Airway epithelial cell (primary cell): Measurements from ENCODE around the gene EFCAB5. TPM values are rescaled to one million over a fixed set of nuclear protein-coding genes. Genes with fewer than 3 reads are reported as not detected.

ENCODE experiments used
- total RNA-seq: library from RNA; depleted of rRNA; stranded (reverse); fragments of >200 nt; gene quantifications from 2 replicates; pipeline ENCODE4 v1.2.3, GENCODE V29; 2015

The EFCAB5 gene
- 0.07 TPM in 1 of 2 replicates, not detected in the other for total RNA-seq

GRCh38 chr17:29941334-29941733 is at the start of gene EFCAB5:
Gene EFCAB5, plus strand, starts transcription at chr17:29941634. Its CDS starts 163 bp downstream, at chr17:29941797.

GRCh38 chr17:29929533-29930408 is 11.7 kb upstream of the EFCAB5 start, which contains the start of gene SSH2:
Gene SSH2, minus strand, starts transcription at chr17:29930228. Its CDS starts 228 bp downstream, at chr17:29930000.

GRCh38 chr17:30116661-30117551 is 175.5 kb downstream of the EFCAB5 start, which contains the start of gene NSRP1:
Gene NSRP1, plus strand, starts transcription at chr17:30116816. Its CDS starts 28 bp downstream, at chr17:30116844.

Other genes with a start within 250 kb of the EFCAB5 start
- gene SSH2, start 11.4 kb upstream of the EFCAB5 start, total RNA-seq, result 6.2 and 14.0 TPM in 2 replicates
- gene NSRP1, start 175.2 kb downstream of the EFCAB5 start, total RNA-seq, result 7.5 and 12.3 TPM in 2 replicates